GM19397 (cell line): ENCODE data around the gene GRP.

Source experiments
- ATAC-seq: cut with Tn5 transposase; IDR thresholded peaks from one replicate; pipeline ENCODE4 v1.9.1; 2021; ENCODE audit warnings: mild to moderate bottlenecking, moderate library complexity; ENCODE audit not compliant: unreplicated experiment

The GRP gene

GRCh38 chr18:59266886-59267502, 47.0 kb downstream of the GRP start:
- ATAC-seq, result no peak

GRCh38 chr18:59267503-59268126, 47.7 kb downstream of the GRP start:
- no peak for ATAC-seq

GRCh38 chr18:59268127-59268720, 48.3 kb downstream of the GRP start:
- no peak for ATAC-seq

- ATAC-seq, result no peak
Observed at GRCh38 chr18:59268721-59269562, 49.0 kb downstream of the GRP start.

- ATAC-seq, result no peak
Observed at GRCh38 chr18:59269563-59270119, 49.7 kb downstream of the GRP start.

- ATAC-seq, result no peak
Observed at GRCh38 chr18:59270689-59271257, 50.8 kb downstream of the GRP start.

GRCh38 chr18:59271606-59272220, 51.8 kb downstream of the GRP start:
- no peak for ATAC-seq

- ATAC-seq, result no peak
Observed at GRCh38 chr18:59272221-59272888, 52.4 kb downstream of the GRP start.

GRCh38 chr18:59272891-59273758, 53.2 kb downstream of the GRP start, which contains the start of gene RAX:
TSS of gene RAX (minus strand) at chr18:59273454. CDS start at chr18:59273206, 248 bp downstream.
- ATAC-seq, result peak; percentile 51

- no peak for ATAC-seq
Observed at GRCh38 chr18:59273759-59274532, 54.0 kb downstream of the GRP start.

GRCh38 chr18:59274533-59274928, 54.6 kb downstream of the GRP start:
- ATAC-seq, result no peak

GRCh38 chr18:59275406-59275949, 55.5 kb downstream of the GRP start:
- ATAC-seq, result no peak

- no peak for ATAC-seq
Observed at GRCh38 chr18:59276047-59276446, 56.1 kb downstream of the GRP start.

GRCh38 chr18:59278793-59279192, 58.8 kb downstream of the GRP start:
- ATAC-seq, result no peak

GRCh38 chr18:59279193-59279592, 59.2 kb downstream of the GRP start:
- ATAC-seq, result no peak

GRCh38 chr18:59279722-59280121, 59.8 kb downstream of the GRP start:
- no peak for ATAC-seq
